Uterus (tissue), 2 donors: ENCODE results near the gene PPP2R5A.

Experiments used
- POLR2A ChIP-seq, 2 donors: fragments of 450-650 bp; IDR thresholded peaks; one replicate each; pipeline ENCODE4 v1.6.1; 2016; ENCODE audit warnings: antibody characterized with exemption in 2 of 2, mild to moderate bottlenecking in 1 of 2, moderate library complexity in 1 of 2
- TF ChIP-seq, protein P1 (sequence below), 4 experiments: fragments of 200-600 bp in 2 of 4; fragments of 450-650 bp in 2 of 4; sonication (generic) in 2 of 4; IDR thresholded peaks; one replicate each; pipeline ENCODE4 v1.5.1; 2016 to 2019; ENCODE audit warnings: antibody characterized with exemption in 4 of 4, mild to moderate bottlenecking in 2 of 4, moderate library complexity in 1 of 4

GRCh38 chr1:212244441-212244840, 40.8 kb upstream of the PPP2R5A start:
- TF ChIP-seq, protein P1, sequence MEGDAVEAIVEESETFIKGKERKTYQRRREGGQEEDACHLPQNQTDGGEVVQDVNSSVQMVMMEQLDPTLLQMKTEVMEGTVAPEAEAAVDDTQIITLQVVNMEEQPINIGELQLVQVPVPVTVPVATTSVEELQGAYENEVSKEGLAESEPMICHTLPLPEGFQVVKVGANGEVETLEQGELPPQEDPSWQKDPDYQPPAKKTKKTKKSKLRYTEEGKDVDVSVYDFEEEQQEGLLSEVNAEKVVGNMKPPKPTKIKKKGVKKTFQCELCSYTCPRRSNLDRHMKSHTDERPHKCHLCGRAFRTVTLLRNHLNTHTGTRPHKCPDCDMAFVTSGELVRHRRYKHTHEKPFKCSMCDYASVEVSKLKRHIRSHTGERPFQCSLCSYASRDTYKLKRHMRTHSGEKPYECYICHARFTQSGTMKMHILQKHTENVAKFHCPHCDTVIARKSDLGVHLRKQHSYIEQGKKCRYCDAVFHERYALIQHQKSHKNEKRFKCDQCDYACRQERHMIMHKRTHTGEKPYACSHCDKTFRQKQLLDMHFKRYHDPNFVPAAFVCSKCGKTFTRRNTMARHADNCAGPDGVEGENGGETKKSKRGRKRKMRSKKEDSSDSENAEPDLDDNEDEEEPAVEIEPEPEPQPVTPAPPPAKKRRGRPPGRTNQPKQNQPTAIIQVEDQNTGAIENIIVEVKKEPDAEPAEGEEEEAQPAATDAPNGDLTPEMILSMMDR (IDR thresholded peaks at IDR 0.05) = no peak
- no peak for TF ChIP-seq POLR2A (IDR thresholded peaks at IDR 0.05)
